HL-60 (cell line): ENCODE measurements around the gene ASAP3.

Experiments used
- POLR2AphosphoS5 ChIP-seq: IDR thresholded peaks from 2 replicates; pipeline ENCODE4 v1.6.1; 2012; ENCODE audit warnings: low read depth
- REST ChIP-seq: IDR thresholded peaks from 2 replicates; pipeline ENCODE4 v1.6.1; 2012; ENCODE audit warnings: low read depth; ENCODE audit not compliant: insufficient replicate concordance
- TF ChIP-seq, protein P1 (sequence below): IDR thresholded peaks from one replicate; pipeline ENCODE4 v1.5.1; 2011; ENCODE audit warnings: low read length, control low read depth, inconsistent platforms; ENCODE audit not compliant: insufficient read depth

GRCh38 chr1:23450894-23451293, 33.1 kb downstream of the ASAP3 start:
- TF ChIP-seq, protein P1, sequence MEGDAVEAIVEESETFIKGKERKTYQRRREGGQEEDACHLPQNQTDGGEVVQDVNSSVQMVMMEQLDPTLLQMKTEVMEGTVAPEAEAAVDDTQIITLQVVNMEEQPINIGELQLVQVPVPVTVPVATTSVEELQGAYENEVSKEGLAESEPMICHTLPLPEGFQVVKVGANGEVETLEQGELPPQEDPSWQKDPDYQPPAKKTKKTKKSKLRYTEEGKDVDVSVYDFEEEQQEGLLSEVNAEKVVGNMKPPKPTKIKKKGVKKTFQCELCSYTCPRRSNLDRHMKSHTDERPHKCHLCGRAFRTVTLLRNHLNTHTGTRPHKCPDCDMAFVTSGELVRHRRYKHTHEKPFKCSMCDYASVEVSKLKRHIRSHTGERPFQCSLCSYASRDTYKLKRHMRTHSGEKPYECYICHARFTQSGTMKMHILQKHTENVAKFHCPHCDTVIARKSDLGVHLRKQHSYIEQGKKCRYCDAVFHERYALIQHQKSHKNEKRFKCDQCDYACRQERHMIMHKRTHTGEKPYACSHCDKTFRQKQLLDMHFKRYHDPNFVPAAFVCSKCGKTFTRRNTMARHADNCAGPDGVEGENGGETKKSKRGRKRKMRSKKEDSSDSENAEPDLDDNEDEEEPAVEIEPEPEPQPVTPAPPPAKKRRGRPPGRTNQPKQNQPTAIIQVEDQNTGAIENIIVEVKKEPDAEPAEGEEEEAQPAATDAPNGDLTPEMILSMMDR, result no peak
- TF ChIP-seq REST, result no peak
- TF ChIP-seq POLR2AphosphoS5, result no peak
